Retinal pigment epithelial cell (primary cell): ENCODE results near the gene ROR2.

ENCODE experiments used
- DNase-seq: peaks from one replicate; pipeline ENCODE4 v3.0.0-alpha.2; 2010; ENCODE audit warnings: low read depth
- H3K4me3 ChIP-seq: 2 replicates; pipeline ENCODE4 v1.5.1; 2011; ENCODE audit warnings: mild to moderate bottlenecking, low read length, control low read depth, moderate library complexity
- CTCF ChIP-seq: conservative IDR thresholded peaks from 2 replicates; pipeline ENCODE4 v1.5.1; 2011; ENCODE audit warnings: low read depth, low read length, control low read depth, inconsistent platforms

Gene ROR2

GRCh38 chr9:91711755-91712601 lies 238.1 kb downstream of the ROR2 start:
- no peak overlapping the region for H3K4me3 ChIP-seq
- DNase-seq = peak; percentile 26
- TF ChIP-seq CTCF = no peak

- no peak for TF ChIP-seq CTCF
- no peak overlapping the region for H3K4me3 ChIP-seq
- DNase-seq = no peak
Measured at GRCh38 chr9:91710158-91710557, 239.9 kb downstream of the ROR2 start.

GRCh38 chr9:91705386-91705785 lies 244.6 kb downstream of the ROR2 start:
- no peak for DNase-seq
- no peak for TF ChIP-seq CTCF
- no peak overlapping the region for H3K4me3 ChIP-seq

GRCh38 chr9:91700475-91700874 lies 249.6 kb downstream of the ROR2 start:
- no peak for TF ChIP-seq CTCF
- DNase-seq = no peak
- H3K4me3 ChIP-seq = no peak overlapping the region

GRCh38 chr9:91698266-91698665 lies 251.8 kb downstream of the ROR2 start:
- no peak for DNase-seq
- no peak for TF ChIP-seq CTCF
- no peak overlapping the region for H3K4me3 ChIP-seq

- DNase-seq = no peak
- no peak for TF ChIP-seq CTCF
- no peak overlapping the region for H3K4me3 ChIP-seq
Measured at GRCh38 chr9:91697201-91697600, 252.8 kb downstream of the ROR2 start.

GRCh38 chr9:91694081-91694870 lies 255.8 kb downstream of the ROR2 start:
- no peak for TF ChIP-seq CTCF
- DNase-seq = no peak

More at GRCh38 chr9:91694081-91694870, 255.8 kb downstream of the ROR2 start:
- no peak overlapping the region for H3K4me3 ChIP-seq
